HG03378 (cell line): Measurements from ENCODE around the gene ALS2CL.
"Not testable (repeated sequence)": the region's sequence is repeated elsewhere in the genome, so short reads cannot be mapped to it uniquely, and the experiment has no call there.

Experiments
- ATAC-seq: cut with Tn5 transposase; IDR thresholded peaks from one replicate; pipeline ENCODE4 v1.9.1; 2021; ENCODE audit warnings: mild to moderate bottlenecking, moderate library complexity; ENCODE audit not compliant: unreplicated experiment

The ALS2CL gene

DNA sequence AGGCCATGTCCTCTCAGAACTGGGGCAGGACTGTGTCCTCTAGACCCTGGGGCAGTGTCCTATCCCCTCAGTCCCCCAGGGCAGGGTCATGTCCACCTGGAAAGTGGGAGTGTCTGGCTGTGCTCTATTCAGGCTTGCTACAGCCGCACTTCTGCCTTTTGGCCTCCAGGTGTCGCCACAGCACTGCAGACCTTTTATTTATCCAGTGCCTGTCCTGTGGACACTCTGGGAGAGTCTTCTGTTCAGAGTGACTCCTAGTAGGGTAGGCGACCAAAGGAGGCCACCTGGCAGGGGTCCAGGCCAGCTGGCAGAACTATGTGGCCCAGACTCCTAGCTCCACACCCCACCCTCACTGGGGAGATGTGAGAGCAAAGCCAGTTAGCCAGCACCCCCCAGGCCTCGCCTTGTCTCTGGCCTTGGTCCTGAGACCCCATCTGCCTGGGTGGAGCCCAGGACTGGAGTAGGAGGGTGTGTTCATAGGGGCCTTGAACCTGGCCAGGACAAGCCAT lies 11.6 kb upstream of the ALS2CL start:
- ATAC-seq, result no peak

DNA sequence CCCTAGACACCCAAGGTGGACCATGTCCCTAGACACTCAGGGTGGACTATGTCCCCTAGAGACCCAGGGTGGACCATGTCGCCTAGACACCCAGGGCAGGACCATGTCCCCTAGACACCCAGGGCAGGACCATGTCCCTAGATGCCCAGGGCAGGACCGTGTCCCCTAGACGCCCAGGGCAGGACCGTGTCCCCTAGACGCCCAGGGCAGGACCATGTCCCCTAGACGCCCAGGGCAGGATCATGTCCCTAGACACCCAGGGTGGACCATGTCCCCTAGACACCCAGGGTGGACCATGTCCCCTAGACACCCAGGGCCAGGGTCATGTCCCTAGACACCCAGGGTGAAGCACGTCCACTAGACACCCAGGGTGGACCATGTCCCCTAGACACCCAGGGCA lies 10.9 kb upstream of the ALS2CL start:
- not testable (repeated sequence) for ATAC-seq

DNA sequence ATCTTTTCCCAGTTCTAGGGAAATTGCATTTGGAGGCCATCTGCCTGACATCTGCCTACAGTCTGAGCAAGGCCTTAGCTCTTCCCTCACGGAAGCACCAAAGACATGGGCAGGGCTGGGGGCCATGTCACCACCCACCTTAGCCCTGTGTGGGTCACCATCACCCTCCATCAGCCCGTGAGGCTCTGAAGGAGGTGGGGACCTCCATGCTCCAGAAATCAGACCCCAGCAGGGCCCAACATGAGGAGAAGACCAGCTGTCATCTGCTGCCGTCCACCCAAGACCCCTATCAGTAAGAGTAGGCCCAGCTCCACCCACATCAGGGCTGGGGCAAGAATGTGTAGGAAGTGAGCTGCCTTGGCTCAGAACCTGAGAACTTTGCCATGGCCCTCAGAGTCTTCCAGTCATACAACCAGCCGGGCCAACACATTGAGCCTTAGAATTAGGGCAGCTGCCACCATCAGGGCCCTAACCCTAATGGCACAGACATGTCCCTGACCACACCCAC lies 9.6 kb upstream of the ALS2CL start:
- no peak for ATAC-seq

DNA sequence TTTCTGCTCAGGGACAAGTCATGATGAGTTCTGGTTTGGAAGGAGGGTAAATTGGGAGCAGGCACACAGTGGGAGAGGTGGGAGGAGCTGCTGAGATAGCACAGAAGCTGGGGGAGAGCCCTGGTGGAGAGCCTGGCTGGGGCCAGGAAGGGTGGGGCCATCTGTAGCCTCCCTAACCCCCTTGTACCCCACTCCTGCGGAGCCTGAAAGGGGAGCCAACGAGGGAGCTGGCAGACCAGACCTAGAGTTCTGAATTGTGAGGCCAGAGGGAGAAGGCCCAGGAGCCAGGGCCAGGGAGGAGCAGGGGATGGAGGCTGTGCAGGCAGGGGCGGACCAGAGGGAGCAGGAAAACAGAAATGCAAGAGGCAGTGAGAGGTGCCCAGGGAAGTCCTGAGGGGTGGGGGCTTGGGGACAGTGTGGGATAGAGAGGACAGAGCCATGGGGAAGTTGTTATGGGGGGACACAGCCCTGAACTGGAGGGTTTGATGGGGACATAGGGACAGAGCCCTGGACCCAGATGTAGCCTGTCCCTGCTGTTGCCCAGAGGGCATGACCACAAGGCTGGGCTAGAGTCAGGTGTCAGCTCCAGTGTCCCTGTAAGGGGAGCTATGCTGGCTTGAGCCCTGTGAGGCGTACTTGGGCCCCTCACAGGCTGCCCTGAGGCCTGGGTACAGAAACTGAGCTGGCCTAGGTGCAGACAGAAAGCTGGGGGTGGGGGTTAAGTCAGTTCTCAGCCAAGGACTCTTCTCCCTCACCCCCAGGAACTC lies 8.9 kb upstream of the ALS2CL start:
- no peak for ATAC-seq

DNA sequence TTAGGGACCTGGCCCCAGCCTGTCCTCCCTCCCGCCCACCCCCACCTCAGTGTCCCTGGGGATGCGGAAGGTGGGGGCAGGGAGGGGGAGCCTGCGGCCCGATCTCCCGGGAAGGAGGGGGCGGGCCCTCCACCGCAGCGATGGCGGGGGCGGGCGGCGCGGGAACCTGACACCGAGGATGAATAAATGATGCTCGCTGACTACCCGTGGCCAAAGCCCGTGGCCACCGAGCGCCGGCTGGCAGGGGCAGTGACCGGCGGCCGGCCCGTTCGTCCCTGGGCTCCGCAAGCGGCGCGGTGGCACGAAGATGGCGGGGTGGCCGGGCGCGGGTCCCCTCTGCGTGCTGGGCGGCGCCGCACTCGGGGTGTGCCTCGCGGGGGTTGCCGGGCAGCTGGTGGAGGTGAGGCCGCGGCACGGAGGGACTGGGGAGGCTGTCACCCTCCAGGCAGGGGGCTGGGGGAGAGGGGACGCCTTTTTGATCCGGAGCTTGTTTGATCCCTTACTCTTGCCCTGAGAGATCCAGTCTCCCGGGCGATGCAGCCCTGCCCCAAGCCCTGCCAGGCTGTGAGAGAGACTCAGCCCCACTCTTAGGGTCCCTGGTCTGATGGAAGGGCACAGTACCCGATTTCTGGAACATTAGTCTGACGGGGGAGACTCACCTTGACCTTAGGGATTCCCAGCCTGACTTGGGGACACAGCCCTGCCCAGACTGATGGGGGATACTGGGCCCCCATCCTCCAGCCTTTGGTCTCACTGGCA lies 7.9 kb upstream of the ALS2CL start, which contains the start of gene TMIE:
TMIE (plus strand) TSS at position 212 of the 759 bp plus-strand sequence; CDS start at position 308, 96 bp downstream.
- no peak for ATAC-seq

DNA sequence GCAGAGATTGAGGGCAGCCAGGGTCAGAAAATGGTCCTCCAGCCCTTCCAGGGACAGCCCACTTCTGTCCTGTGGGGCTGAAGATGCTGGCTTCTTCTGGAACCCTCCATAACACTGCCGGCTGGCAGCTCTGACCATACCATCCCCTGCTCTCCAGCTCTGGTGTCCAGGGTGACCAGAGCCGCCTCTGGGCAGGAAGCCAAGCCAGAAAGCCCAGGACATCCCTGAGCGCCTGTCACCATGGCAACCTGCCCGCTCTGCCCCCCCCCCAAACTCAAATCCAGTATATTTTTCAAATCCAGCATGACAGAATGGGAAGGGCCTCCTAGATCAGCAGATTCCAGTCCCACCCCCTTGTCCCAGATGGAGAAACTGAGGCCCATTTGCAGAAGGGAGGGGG lies 7.3 kb upstream of the ALS2CL start:
- ATAC-seq, result no peak

DNA sequence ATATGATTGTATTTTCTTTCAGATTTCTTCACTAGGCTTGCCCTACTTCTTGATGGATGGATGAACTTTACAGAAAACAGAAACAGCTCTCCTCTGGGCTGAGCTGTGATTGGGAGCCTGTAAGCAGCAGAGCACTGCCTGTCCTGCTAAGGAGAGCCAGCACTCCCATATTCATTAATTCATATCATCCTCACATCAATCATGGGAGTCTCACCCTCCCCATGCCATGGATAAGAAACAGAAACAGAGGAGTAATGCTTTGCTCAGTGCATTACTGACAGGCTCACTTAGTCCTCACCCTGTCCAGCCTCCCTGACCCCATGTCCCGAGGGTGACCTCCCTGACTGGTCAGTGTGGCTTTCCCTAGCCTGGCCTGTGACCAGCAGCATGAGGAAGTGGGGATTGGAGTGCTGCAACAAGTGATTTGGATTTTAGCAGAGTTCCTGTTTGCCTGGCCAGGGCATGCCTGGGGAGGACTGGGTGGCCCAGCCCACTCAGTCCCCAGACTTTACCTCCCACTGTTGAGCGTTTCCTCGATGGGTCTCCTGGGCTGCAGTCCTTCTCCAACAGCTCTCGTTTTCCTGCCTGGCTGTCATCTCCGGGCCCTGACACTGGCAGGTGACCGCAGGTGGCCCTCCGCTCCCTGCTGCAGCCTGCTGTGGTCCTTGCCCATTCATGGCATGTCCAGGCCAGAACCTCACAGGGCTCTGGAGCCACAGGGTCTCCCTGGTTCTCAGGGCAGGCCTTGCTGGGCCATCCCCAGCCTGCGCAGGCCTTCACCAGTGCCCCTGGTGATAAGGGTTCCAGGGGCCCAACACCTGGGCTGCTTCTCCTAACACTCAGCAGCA lies 6.4 kb upstream of the ALS2CL start:
- ATAC-seq, result no peak

DNA sequence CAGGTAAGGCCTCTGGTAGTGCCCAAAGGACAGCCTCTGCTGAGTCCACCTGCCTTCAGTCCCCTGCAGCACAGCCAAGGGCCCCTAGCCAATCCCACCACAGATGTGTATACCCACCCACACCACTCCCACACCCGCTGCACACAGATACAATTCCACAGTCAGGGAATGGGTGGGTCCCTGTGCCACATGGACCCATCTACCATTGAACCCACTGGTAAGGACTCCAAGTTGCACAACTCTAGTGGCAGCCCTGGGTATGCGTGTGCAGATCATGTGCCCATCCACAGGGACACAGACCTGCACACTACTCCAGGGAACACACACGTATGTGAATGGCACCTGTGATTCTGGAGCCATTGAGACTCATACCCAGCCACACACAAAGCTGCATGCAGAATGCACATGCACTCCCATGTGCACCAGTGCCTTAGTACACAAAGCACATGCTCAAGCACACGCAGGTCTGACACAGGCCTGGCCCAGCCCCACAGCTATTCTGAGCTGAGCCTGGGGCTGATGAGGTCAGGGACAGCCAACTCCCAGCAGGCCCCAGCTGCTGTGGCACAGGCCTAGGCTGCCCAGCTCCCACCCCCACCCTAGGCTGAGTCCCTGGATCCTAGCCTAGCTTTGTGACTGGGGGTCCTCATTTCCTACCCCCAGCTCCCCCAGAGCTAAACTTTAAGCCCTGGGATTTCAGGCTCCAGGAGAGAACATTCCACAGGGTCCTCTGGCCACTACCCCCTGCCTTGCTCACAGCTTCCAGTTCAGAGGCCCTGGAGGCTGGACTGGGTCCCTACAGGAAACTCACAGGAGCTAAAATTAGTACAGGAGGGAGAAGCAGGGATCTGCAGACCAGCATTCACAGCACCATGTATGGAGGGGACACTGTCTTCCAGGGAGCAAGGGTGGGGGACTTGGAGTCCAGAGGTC lies 2.7 kb upstream of the ALS2CL start:
- no peak for ATAC-seq

DNA sequence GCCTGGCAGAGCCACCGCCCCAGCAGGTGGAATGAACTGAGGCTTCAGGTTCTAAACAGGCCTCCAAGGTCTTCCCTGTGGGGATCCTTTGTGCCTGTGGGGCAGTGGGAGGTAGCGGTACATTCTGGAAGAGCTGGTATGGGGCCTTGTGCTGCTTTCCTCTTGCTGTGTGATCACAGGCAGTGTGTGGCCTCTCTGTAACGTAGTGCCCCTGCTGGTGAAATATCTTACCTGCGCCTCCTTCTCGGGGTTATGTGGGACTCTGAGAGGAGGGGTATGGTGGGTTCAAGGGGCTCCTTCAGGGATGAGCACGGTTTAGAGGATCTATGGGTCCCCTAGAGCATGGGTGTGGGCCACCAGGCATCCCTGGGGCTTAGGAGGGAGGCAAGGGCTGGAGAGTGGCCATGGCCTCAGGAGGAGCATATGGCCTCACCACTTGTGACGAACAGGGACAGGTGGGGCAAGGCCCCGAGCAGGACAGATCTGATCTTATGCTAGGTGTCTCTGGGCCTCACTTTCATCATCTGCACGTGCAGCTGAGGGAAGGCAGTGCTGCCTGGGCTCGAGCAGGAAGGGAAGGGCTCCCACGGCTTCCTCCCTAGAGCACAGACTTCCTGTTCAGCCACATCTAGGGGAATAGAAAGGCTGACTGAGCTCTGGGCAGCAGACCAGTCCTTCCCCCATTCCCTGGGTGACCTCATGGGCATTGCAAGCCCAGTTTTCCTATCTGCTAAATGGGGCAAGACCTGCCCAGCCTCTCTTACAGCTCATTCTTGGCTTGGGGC lies 1.9 kb upstream of the ALS2CL start:
- no peak for ATAC-seq

DNA sequence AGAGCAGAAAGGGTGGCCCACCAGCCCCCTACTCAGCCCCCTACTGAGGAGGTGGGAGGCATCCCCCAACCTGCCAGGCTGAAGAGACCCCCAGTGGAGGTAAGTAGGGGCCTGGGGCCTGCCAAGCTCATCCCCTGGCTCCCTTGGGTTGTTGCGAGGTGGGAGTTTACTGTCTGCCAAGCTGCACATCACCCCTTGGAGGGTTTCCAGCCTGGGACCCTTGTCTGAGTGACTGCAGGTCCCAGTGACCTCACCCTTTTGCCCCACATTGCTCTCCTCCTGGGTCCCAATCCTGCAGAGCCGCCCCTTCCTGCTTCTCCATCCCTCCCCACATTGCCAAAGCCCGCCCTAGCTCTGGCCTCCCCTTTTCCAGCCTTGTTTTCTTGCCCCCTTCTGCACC lies 1.0 kb upstream of the ALS2CL start:
- ATAC-seq, result no peak

DNA sequence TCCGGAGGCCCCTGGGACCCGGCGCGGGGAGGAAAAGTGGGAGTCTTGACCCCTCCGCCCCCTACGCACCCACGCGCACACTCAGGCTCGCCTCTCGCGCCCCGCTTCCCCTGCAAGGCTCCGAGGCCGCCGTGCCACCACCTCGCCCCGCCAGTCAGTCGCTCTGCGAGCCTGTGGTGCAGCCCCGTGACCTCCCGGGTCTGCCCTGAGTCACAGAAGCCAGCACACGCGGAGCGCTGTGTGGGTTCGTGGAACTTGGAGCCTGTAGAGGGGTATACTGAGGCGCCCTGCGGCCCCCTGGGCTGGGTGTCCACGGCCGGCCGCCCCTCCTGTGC lies 380 bp upstream of the ALS2CL start:
- ATAC-seq, result no peak

DNA sequence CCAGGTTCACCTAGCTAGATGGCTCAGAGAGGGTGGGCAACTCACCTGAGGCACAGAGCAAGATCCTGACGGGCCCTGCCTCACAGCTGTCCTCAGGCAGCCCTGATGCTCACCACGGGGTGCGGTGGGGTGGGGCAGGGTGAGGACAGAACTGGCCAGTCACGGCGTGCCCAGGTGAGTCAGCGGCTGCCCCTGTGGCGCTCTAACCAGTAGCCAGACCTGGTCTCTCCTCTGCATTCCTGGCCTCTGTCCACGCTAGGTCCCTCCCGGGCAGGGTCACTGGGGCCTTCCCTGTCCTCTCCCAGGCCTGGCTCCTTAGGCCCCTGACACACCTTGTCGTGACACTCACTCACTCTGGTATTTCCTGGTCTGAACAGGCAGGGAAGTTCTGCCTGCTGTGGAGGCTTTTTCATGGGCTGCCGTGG lies 901 bp downstream of the ALS2CL start:
- no peak for ATAC-seq

DNA sequence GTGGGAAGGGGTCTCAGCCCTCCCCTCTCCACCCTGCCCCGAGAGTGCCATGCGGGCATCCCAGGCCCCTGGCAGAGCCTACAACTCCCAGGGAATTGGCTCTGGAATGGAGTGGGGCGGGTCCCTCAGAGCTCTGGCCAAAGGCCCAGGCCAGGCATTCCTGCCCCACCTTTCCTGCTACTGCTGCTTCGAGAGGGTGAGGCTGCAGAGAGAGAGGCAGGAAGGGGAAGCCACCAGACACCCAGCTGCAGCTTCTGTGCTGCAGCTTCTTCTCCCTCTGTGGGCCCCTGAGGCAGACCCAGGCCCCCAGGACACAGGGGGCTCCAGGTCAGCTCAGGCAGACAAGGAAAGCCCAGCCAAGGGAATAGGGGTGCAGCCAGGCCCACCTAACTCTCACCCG lies 2.7 kb downstream of the ALS2CL start:
- ATAC-seq, result no peak

DNA sequence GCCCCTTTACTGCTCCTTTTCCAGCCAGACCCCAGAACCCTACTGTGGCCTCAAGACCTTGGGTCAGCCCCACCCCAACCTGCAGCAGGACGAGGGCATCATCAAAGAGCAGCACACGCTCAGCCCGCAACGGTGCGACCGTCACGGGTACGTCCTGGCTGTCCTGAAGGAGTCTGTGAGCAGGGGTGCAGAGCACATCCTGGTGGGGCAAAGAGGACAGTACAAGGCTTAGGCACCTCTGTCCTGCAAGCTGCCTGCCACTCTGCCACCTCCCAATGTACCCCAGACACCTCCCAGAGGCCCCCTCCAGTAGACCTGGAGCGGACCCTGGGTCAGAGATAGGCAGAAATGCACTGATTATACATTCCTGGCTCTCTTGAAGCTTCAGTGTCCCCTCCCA lies 8.0 kb downstream of the ALS2CL start:
- no peak for ATAC-seq

DNA sequence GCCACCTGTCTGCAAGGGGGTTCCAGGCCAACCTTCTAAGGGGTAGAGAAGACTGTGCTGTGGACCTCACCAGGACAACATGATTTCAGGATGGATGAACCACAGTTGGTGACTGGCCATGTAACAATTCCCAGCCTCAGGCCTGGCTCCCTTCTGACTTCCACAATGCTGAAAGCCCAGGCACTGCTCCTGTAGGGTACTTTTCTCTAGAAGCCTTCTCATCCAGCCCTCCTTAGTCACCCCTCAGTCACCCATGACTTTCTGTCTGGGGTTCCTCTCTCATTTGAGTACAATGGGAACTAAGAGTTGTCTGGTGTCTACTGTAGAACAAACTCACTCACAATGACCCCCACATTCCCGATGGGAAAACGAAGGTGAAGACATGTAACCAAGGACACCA lies 8.6 kb downstream of the ALS2CL start:
- ATAC-seq, result no peak

DNA sequence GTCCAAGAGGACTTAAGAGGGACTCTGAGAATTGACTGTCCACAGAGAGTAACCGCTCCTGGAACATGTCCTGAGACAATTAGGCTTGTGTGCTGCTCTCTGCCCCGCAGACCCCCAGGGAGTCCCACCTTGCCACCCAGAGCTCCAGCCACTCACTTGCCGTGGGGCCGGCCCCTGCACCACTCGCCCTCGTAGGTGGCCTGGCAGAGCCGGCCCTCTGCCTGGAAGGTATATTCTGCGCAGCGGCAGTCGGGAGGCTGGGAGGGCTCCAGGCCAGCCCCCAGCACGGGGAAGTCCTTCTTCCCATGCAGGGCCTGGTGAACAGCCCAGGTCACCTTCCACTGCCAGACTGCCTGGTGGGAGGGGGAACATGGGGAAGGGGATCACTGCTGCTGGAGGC lies 10.5 kb downstream of the ALS2CL start:
- ATAC-seq, result no peak

DNA sequence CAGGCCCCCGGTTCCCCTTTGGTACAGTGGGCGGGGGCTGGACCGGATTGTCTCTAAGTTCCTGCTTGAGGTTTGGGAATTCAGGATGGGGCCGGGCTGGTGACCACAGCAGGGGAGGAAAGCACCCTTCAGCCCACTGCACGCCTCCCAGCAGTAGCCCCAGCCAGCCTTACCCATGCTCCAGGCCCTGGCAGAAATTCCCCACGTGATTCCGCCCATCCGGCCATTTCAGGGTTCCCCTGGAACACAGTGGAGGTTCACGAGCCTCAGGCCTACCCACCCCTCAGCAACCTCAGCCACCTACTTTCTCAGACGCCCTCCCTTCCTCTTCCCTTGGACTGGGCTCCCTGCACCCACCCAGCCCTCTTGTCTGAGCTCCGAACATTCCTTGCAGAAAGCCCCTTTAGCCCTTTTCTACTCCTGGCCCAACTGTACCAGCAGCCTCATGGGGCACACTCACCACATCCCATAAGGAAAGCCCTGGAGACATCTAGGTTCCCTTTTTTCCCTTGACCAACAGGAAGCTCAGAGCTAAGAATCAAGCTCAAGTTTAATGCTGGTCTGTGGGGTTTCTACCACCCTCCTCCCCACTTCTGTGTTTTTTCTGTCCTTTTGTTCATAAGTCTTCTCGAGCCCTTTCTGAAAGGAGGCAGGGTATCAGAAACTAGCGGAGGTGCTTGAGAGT lies 11.5 kb downstream of the ALS2CL start:
- no peak for ATAC-seq

DNA sequence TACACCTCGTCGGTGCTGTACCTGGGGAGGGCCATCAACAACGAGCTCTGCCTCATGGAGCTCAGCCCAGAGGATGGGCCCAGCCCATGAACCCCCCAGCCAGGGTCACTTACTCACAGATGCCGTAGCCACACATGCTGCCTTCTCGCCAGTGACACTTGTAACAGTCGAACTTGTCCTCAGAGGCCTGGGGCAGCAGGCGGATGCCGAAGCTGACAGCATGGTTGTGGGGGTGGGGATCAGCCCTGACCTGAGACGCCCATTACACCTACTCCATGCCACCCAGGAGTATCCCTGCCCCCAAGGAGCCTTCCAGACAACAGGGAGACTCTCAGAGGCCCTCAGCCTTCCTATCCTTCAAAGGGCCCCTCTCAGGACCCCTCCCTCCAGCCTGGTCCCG lies 12.1 kb downstream of the ALS2CL start:
- ATAC-seq, result no peak
